NCI-H1105 (cell line): ENCODE measurements around the gene SYT3.
"Not testable (repeated sequence)": the region's sequence is repeated elsewhere in the genome, so short reads cannot be mapped to it uniquely, and the experiment has no call there.

Experiments
- DNase-seq: peaks from one replicate; lab custom pipeline; 2025; lab: John Stamatoyannopoulos, UW

The SYT3 gene

GRCh38 chr19:50636317-50637085 lies 3.2 kb downstream of the SYT3 start:
- DNase-seq, result no peak

GRCh38 chr19:50633973-50634372 lies 5.7 kb downstream of the SYT3 start:
- no peak for DNase-seq

GRCh38 chr19:50633359-50633758 lies 6.3 kb downstream of the SYT3 start:
- no peak for DNase-seq

GRCh38 chr19:50632151-50632835 lies 7.4 kb downstream of the SYT3 start:
- no peak for DNase-seq

GRCh38 chr19:50629801-50630200 lies 9.9 kb downstream of the SYT3 start:
- no peak for DNase-seq

- no peak for DNase-seq
Observed at GRCh38 chr19:50629194-50629593, 10.5 kb downstream of the SYT3 start.

- DNase-seq, result no peak
Observed at GRCh38 chr19:50628551-50628950, 11.1 kb downstream of the SYT3 start.

GRCh38 chr19:50628146-50628545 lies 11.5 kb downstream of the SYT3 start:
- no peak for DNase-seq

- no peak for DNase-seq
Observed at GRCh38 chr19:50626795-50627194, 12.9 kb downstream of the SYT3 start.

GRCh38 chr19:50626011-50626410 lies 13.7 kb downstream of the SYT3 start:
- DNase-seq, result no peak

- DNase-seq, result no peak
Observed at GRCh38 chr19:50624949-50625600, 14.6 kb downstream of the SYT3 start.

GRCh38 chr19:50620394-50620906 lies 19.2 kb downstream of the SYT3 start:
- not testable (repeated sequence) for DNase-seq

GRCh38 chr19:50619184-50619583 lies 20.5 kb downstream of the SYT3 start:
- not testable (repeated sequence) for DNase-seq

GRCh38 chr19:50618379-50618778 lies 21.3 kb downstream of the SYT3 start:
- DNase-seq, result not testable (repeated sequence)

GRCh38 chr19:50612504-50613404 lies 26.9 kb downstream of the SYT3 start:
- not testable (repeated sequence) for DNase-seq

- no peak for DNase-seq
Observed at GRCh38 chr19:50607874-50608785, 31.6 kb downstream of the SYT3 start.

GRCh38 chr19:50607388-50607787 lies 32.3 kb downstream of the SYT3 start:
- no peak for DNase-seq

GRCh38 chr19:50606059-50606836 lies 33.4 kb downstream of the SYT3 start:
- not testable (repeated sequence) for DNase-seq

- DNase-seq, result not testable (repeated sequence)
Observed at GRCh38 chr19:50604264-50605073, 35.2 kb downstream of the SYT3 start.
